Keratinocyte (primary cell): Measurements from ENCODE around the gene SLC44A1. TPM values are rescaled to one million over a fixed set of nuclear protein-coding genes. Genes with fewer than 3 reads are reported as not detected.

Experiments
- DNase-seq: peaks from one replicate; pipeline ENCODE4 v3.0.0-alpha.2; 2011; ENCODE audit warnings: low read depth, missing footprints, low spot score
- FAIRE-seq: peaks from 2 replicates; lab custom pipeline; 2011; peaks lifted over from hg19 to GRCh38; lab: Jason Lieb, UNC
- H2AFZ ChIP-seq: 2 replicates; pipeline ENCODE4 v1.6.0; 2012; ENCODE audit warnings: low read length, control low read depth, inconsistent platforms; ENCODE audit not compliant: control insufficient read depth
- H3K27ac ChIP-seq: 2 replicates; pipeline ENCODE4 v1.5.1; 2011; ENCODE audit warnings: low read length; ENCODE audit not compliant: control insufficient read depth, insufficient read depth
- H3K27me3 ChIP-seq: 3 replicates; pipeline ENCODE4 v1.6.0; 2011; ENCODE audit warnings: low read length; ENCODE audit not compliant: control insufficient read depth, insufficient read depth; ENCODE audit errors: extremely low read depth
- H3K36me3 ChIP-seq, 2 experiments: 2 replicates in 1 of 2; 3 replicates in 1 of 2; pipeline ENCODE4 v1.5.1; 2011; ENCODE audit warnings: low read length in 2 of 2, mild to moderate bottlenecking in 1 of 2; ENCODE audit not compliant: control insufficient read depth in 2 of 2, insufficient read depth in 2 of 2; ENCODE audit errors: extremely low read depth in 1 of 2
- H3K4me1 ChIP-seq: 3 replicates; pipeline ENCODE4 v1.5.1; 2011; ENCODE audit warnings: low read length; ENCODE audit not compliant: control insufficient read depth, insufficient read depth; ENCODE audit errors: extremely low read depth
- H3K4me2 ChIP-seq: 3 replicates; pipeline ENCODE4 v1.6.0; 2011; ENCODE audit warnings: low read depth, low read length; ENCODE audit not compliant: control insufficient read depth, insufficient read depth; ENCODE audit errors: extremely low read depth
- H3K4me3 ChIP-seq, 3 experiments: fragments of 200-600 bp in 1 of 3; sonication (generic) in 1 of 3; 2 replicates in 2 of 3; 3 replicates in 1 of 3; pipeline ENCODE4 v1.5.1; 2011 to 2016; ENCODE audit warnings: low read length in 3 of 3, mild to moderate bottlenecking in 3 of 3, control low read depth in 2 of 3, inconsistent platforms in 1 of 3, low read depth in 1 of 3, mixed read lengths in 1 of 3, mixed run types in 1 of 3, moderate library complexity in 1 of 3; ENCODE audit not compliant: control insufficient read depth in 2 of 3, insufficient read depth in 2 of 3; ENCODE audit errors: extremely low read depth in 1 of 3
- H3K79me2 ChIP-seq: 2 replicates; pipeline ENCODE4 v1.6.0; 2012; ENCODE audit warnings: low read length; ENCODE audit not compliant: control insufficient read depth, insufficient read depth
- H3K9ac ChIP-seq: 3 replicates; pipeline ENCODE4 v1.6.0; 2011; ENCODE audit warnings: low read length; ENCODE audit not compliant: control insufficient read depth, insufficient read depth; ENCODE audit errors: extremely low read depth
- H3K9me1 ChIP-seq: 3 replicates; pipeline ENCODE4 v1.6.0; 2011; ENCODE audit warnings: low read length; ENCODE audit not compliant: control insufficient read depth, insufficient read depth; ENCODE audit errors: extremely low read depth
- H3K9me3 ChIP-seq: 2 replicates; pipeline ENCODE4 v1.5.1; 2012; ENCODE audit warnings: low read depth, low read length; ENCODE audit not compliant: control insufficient read depth
- H4K20me1 ChIP-seq: 3 replicates; pipeline ENCODE4 v1.6.0; 2011; ENCODE audit warnings: low read length; ENCODE audit not compliant: control insufficient read depth, insufficient read depth; ENCODE audit errors: extremely low read depth
- CTCF ChIP-seq, 3 experiments: IDR thresholded peaks in 1 of 3; conservative IDR thresholded peaks in 1 of 3; optimal IDR thresholded peaks in 1 of 3; 2 replicates in 2 of 3; 3 replicates in 1 of 3; pipeline versions ENCODE3 to v1.5.1; 2011; ENCODE audit warnings: low read length in 3 of 3, mild to moderate bottlenecking in 3 of 3, moderate library complexity in 2 of 3, control low read depth in 1 of 3, inconsistent platforms in 1 of 3; ENCODE audit not compliant: insufficient read depth in 2 of 3; ENCODE audit errors: extremely low read depth in 1 of 3
- EZH2 ChIP-seq: IDR thresholded peaks from one replicate; pipeline ENCODE4 v1.6.1; 2012; ENCODE audit warnings: inconsistent platforms, mild to moderate bottlenecking, low read length, moderate library complexity
- dilution Hi-C: fragments of 300-500 bp; cut with MboI; formaldehyde crosslinking; loops from one replicate; pipeline ENCODE4 v1.7.0; 2020; ENCODE audit warnings: low sequenced_read_pairs; ENCODE audit not compliant: extremely low pct_ligation_motif_present
- polyA plus RNA-seq, 5 experiments: library from polyadenylated mRNA; depleted of rRNA in 3 of 5; stranded (reverse) in 3 of 5; stranded (forward) in 1 of 5; unstranded in 1 of 5; fragments of >200 nt; gene quantifications; 1 replicate in 1 of 5; 2 replicates in 3 of 5; 3 replicates in 1 of 5; pipeline versions ENCODE4 v1.2.1 to v1.2.3, GENCODE V29; 2011 to 2012; ENCODE audit warnings: missing spikeins in 2 of 5, low read depth in 1 of 5, low replicate concordance in 1 of 5

The SLC44A1 gene
- polyA plus RNA-seq, 1 donor (not counting 4 experiments of a cell fraction or from before 2014, with no cell fraction given), result 22.9 TPM

- Histone ChIP-seq H3K9ac (no peak overlapping the region), H4K20me1 (no peaks in the 10 kb centered on the region), H3K4me1 (peaks cover 7% of the 10 kb centered on the region), H3K79me2 (peaks cover 32% of the 10 kb centered on the region), H3K27ac (no peak overlapping the region), H3K27me3 (no peaks in the 10 kb centered on the region), H3K9me1 (no peaks in the 10 kb centered on the region), H3K9me3 (no peaks in the 10 kb centered on the region), H3K36me3 (no peaks in the 10 kb centered on the region), H2AFZ (no peak overlapping the region), H3K4me2 (no peak overlapping the region), H3K4me3 (no peak overlapping the region)
- dilution Hi-C loops, result no loop called here
- FAIRE-seq (no peak), DNase-seq (no peak)
- no peak for TF ChIP-seq EZH2
- no peak for TF ChIP-seq CTCF (optimal IDR thresholded peaks at IDR 0.05 in 1 of 3, IDR thresholded peaks at IDR 0.05 in 1 of 3, conservative IDR thresholded peaks at IDR 0.05 in 1 of 3; ENCODE audit: extremely low read depth in 1 of 3, insufficient read depth in 2 of 3, low read length in 3 of 3)
Measured at GRCh38 chr9:105252405-105252756, 7.9 kb downstream of the SLC44A1 start.

GRCh38 chr9:105254226-105254625, 9.8 kb downstream of the SLC44A1 start:
- Histone ChIP-seq H3K9me1 (no peaks in the 10 kb centered on the region), H3K4me2 (peak overlapping the region; percentile 47), H3K79me2 (peaks cover 19% of the 10 kb centered on the region), H3K4me1 (peaks cover 7% of the 10 kb centered on the region), H3K27ac (no peak overlapping the region), H4K20me1 (no peaks in the 10 kb centered on the region), H3K27me3 (no peaks in the 10 kb centered on the region), H2AFZ (peak overlapping the region; percentile 29), H3K36me3 (no peaks in the 10 kb centered on the region), H3K9me3 (no peaks in the 10 kb centered on the region), H3K4me3 (peak overlapping the region in 1 of 3 experiments; percentile 27), H3K9ac (no peak overlapping the region)
- dilution Hi-C loops, result no loop called here
- FAIRE-seq, result peak; percentile 75
- DNase-seq, result no peak
- TF ChIP-seq CTCF (optimal IDR thresholded peaks at IDR 0.05 in 1 of 3, IDR thresholded peaks at IDR 0.05 in 1 of 3, conservative IDR thresholded peaks at IDR 0.05 in 1 of 3; ENCODE audit: extremely low read depth in 1 of 3, insufficient read depth in 2 of 3, low read length in 3 of 3), result peak in 1 of 3 experiments; percentile 45
- no peak for TF ChIP-seq EZH2
